Nephron progenitor cell (in vitro differentiated cells): Measurements from ENCODE around the gene CFTR.

ENCODE experiments used
- DNase-seq: peaks from one replicate; pipeline ENCODE4 v3.0.0; 2021
- H3K27ac Mint-ChIP-seq: 2 replicates; pipeline ENCODE4 v1.8.0; 2021; ENCODE audit warnings: mild to moderate bottlenecking, moderate library complexity, mixed read lengths
- H3K27me3 Mint-ChIP-seq: 2 replicates; pipeline ENCODE4 v1.8.0; 2021; ENCODE audit warnings: mild to moderate bottlenecking, low read depth, mixed read lengths; ENCODE audit not compliant: poor library complexity
- H3K36me3 Mint-ChIP-seq: 2 replicates; pipeline ENCODE4 v1.8.0; 2021; ENCODE audit warnings: low read depth, mixed read lengths
- H3K4me1 Mint-ChIP-seq: 2 replicates; pipeline ENCODE4 v1.8.0; 2021; ENCODE audit warnings: mixed read lengths
- H3K4me3 Mint-ChIP-seq: 2 replicates; pipeline ENCODE4 v1.8.0; 2021; ENCODE audit warnings: mild to moderate bottlenecking, moderate library complexity, mixed read lengths
- H3K9me3 Mint-ChIP-seq: 2 replicates; pipeline ENCODE4 v1.8.0; 2021; ENCODE audit warnings: mild to moderate bottlenecking, moderate library complexity, mixed read lengths
- TF ChIP-seq, protein P1 (sequence below): fragments of 200-600 bp; sonication (generic); IDR thresholded peaks from 2 replicates; pipeline ENCODE4 v1.5.0; 2021; ENCODE audit warnings: antibody characterized with exemption

CFTR gene

DNA sequence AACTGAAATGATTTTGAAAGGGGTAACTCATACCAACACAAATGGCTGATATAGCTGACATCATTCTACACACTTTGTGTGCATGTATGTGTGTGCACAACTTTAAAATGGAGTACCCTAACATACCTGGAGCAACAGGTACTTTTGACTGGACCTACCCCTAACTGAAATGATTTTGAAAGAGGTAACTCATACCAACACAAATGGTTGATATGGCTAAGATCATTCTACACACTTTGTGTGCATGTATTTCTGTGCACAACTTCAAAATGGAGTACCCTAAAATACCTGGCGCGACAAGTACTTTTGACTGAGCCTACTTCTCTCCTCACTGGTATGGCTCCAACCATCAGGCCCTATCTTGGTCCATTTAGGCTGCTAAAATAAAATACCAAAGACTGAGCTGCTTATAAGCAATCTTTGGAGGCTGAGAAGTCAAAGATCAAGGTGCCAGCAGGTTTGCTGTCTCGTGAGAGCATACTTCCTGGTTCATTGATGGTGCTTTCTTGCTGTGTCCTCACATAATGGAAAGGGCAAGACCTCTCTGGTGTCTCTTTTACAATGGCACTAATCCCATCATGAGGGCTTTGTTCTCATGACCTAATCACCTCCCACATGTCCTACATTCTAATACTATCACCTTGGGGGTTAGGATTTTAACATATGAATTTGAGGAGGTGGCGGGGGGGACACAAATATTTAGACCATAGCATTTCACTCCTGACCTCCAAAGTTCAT lies 173.3 kb downstream of the CFTR start:
- Mint-ChIP-seq H3K36me3 (no peaks in the 10 kb centered on the region), H3K4me1 (no peaks in the 10 kb centered on the region), H3K27ac (no peak overlapping the region), H3K27me3 (peaks cover 10% of the 10 kb centered on the region), H3K9me3 (no peaks in the 10 kb centered on the region), H3K4me3 (no peak overlapping the region)
- DNase-seq: no peak
- TF ChIP-seq, protein P1, sequence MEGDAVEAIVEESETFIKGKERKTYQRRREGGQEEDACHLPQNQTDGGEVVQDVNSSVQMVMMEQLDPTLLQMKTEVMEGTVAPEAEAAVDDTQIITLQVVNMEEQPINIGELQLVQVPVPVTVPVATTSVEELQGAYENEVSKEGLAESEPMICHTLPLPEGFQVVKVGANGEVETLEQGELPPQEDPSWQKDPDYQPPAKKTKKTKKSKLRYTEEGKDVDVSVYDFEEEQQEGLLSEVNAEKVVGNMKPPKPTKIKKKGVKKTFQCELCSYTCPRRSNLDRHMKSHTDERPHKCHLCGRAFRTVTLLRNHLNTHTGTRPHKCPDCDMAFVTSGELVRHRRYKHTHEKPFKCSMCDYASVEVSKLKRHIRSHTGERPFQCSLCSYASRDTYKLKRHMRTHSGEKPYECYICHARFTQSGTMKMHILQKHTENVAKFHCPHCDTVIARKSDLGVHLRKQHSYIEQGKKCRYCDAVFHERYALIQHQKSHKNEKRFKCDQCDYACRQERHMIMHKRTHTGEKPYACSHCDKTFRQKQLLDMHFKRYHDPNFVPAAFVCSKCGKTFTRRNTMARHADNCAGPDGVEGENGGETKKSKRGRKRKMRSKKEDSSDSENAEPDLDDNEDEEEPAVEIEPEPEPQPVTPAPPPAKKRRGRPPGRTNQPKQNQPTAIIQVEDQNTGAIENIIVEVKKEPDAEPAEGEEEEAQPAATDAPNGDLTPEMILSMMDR: no peak

- TF ChIP-seq, protein P1: no peak
- DNase-seq: no peak
Measured at GRCh38 chr7:117654780-117655179, 175.0 kb downstream of the CFTR start.

DNA sequence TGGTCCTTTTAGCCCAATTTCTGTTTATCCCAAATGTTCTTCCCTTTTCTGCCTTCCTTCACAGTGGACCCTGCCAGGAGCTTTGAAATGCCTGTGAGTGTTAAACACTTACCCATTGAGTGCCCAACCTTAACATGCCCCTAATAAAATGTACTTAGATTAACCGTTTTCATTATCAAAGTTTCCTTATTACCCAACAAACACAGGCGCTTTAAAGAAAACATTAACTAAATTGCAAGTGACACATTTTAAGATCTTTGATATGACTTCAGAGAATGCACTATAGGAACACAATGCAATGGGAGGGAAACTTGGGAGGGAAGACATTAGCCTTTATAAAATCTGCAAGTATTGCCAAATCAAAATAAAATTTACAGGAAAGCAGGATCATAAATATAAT lies 177.0 kb downstream of the CFTR start:
- Mint-ChIP-seq H3K36me3 (no peaks in the 10 kb centered on the region), H3K27me3 (peaks cover 10% of the 10 kb centered on the region), H3K27ac (no peak overlapping the region), H3K4me1 (no peaks in the 10 kb centered on the region), H3K4me3 (no peak overlapping the region), H3K9me3 (no peaks in the 10 kb centered on the region)
- DNase-seq: no peak
- TF ChIP-seq, protein P1: no peak

More at GRCh38 chr7:117654780-117655179, 175.0 kb downstream of the CFTR start:
- H3K4me3 Mint-ChIP-seq: no peak overlapping the region
- peaks cover 10% of the 10 kb centered on the region for H3K27me3 Mint-ChIP-seq
- no peaks in the 10 kb centered on the region for H3K36me3 Mint-ChIP-seq
- no peak overlapping the region for H3K27ac Mint-ChIP-seq
- no peaks in the 10 kb centered on the region for H3K4me1 Mint-ChIP-seq
- H3K9me3 Mint-ChIP-seq: no peaks in the 10 kb centered on the region

DNA sequence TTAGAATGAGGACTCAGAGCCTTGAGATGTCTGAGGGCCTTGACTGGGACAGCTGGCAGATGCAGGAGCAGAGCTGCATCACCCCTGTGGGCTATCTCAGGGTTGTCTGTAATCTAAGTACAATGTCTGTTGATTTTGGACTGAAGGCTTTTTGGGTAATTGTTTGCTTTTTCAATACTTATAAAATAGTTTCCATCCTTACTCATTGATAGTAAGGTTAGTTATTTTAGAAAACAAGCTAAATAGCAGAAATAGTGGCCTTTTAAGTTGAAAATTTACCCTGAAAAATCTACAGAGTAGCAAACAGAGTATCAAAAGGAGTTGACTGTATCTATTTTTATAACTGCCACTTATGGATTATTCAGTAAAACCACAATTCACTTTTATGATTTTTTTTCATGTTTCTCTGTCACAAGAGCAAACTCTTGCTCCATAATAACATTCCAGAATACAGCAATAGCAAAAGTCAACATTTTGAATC lies 179.7 kb downstream of the CFTR start:
- H3K36me3 Mint-ChIP-seq: no peaks in the 10 kb centered on the region
- H3K4me3 Mint-ChIP-seq: no peak overlapping the region
- H3K27ac Mint-ChIP-seq: no peak overlapping the region
- no peaks in the 10 kb centered on the region for H3K9me3 Mint-ChIP-seq
- TF ChIP-seq, protein P1: no peak
- H3K4me1 Mint-ChIP-seq: no peaks in the 10 kb centered on the region
- no peak for DNase-seq
- H3K27me3 Mint-ChIP-seq: no peaks in the 10 kb centered on the region

- TF ChIP-seq, protein P1: no peak
- no peaks in the 10 kb centered on the region for H3K4me1 Mint-ChIP-seq
- H3K4me3 Mint-ChIP-seq: no peak overlapping the region
- no peaks in the 10 kb centered on the region for H3K27me3 Mint-ChIP-seq
- no peaks in the 10 kb centered on the region for H3K9me3 Mint-ChIP-seq
- H3K36me3 Mint-ChIP-seq: no peaks in the 10 kb centered on the region
- H3K27ac Mint-ChIP-seq: no peak overlapping the region
- no peak for DNase-seq
Measured at GRCh38 chr7:117661328-117661727, 181.5 kb downstream of the CFTR start.

DNA sequence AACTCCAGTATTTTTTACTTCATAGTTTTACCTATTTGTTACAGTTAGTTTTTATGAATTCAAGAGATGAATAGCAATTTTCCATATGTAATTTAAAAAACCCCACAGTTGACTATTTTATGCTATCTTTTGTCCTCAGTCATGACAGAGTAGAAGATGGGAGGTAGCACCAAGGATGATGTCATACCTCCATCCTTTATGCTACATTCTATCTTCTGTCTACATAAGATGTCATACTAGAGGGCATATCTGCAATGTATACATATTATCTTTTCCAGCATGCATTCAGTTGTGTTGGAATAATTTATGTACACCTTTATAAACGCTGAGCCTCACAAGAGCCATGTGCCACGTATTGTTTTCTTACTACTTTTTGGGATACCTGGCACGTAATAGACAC lies 184.2 kb downstream of the CFTR start:
- Mint-ChIP-seq H3K27me3 (peaks cover 3% of the 10 kb centered on the region), H3K27ac (no peak overlapping the region), H3K4me1 (peaks cover 5% of the 10 kb centered on the region), H3K4me3 (no peak overlapping the region), H3K36me3 (no peaks in the 10 kb centered on the region), H3K9me3 (no peaks in the 10 kb centered on the region)
- no peak for DNase-seq
- TF ChIP-seq, protein P1: no peak
